Keratinocyte (primary cell): Measurements from ENCODE around the gene CFLAR.

Source experiments
- CTCF ChIP-seq, 3 experiments: IDR thresholded peaks in 1 of 3; conservative IDR thresholded peaks in 1 of 3; optimal IDR thresholded peaks in 1 of 3; 2 replicates in 2 of 3; 3 replicates in 1 of 3; pipeline versions ENCODE3 to v1.5.1; 2011; ENCODE audit warnings: low read length in 3 of 3, mild to moderate bottlenecking in 3 of 3, moderate library complexity in 2 of 3, control low read depth in 1 of 3, inconsistent platforms in 1 of 3; ENCODE audit not compliant: insufficient read depth in 2 of 3; ENCODE audit errors: extremely low read depth in 1 of 3
- EZH2 ChIP-seq: IDR thresholded peaks from one replicate; pipeline ENCODE4 v1.6.1; 2012; ENCODE audit warnings: inconsistent platforms, mild to moderate bottlenecking, low read length, moderate library complexity

DNA sequence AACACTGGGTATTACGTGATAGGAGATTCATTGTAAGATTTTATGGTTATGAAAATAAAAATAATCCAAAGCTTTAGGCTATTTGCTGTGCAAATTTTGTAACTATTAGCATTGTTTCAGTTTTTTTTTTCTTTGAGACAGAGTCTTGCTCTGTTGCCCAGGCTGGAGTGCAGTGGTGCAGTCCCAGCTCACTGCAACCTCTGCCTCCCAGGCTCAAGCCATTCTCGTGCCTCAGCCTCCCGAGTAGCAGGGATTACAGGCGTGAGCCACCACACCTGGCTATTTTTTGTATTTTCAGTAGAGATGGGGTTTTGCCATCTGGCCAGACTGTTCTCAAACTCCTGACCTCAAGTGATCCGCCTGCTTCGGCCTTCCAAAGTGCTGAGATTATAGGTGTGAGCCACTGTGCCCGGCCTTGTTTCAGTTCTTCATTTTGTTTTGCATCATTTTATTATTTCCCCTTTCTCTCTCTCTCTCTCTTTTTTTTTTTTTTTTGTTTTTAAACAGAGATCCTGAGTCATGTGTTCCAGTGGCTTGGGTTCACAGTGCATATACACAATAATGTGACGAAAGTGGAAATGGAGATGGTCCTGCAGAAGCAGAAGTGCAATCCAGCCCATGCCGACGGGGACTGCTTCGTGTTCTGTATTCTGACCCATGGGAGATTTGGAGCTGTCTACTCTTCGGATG lies 92.7 kb downstream of the CFLAR start:
- no peak for TF ChIP-seq CTCF (optimal IDR thresholded peaks at IDR 0.05 in 1 of 3, IDR thresholded peaks at IDR 0.05 in 1 of 3, conservative IDR thresholded peaks at IDR 0.05 in 1 of 3; ENCODE audit: extremely low read depth in 1 of 3, insufficient read depth in 2 of 3, low read length in 3 of 3)
- no peak for TF ChIP-seq EZH2
